Fibroblast of lung (primary cell): ENCODE results near the gene TRAPPC3L. TPM values are rescaled to one million over a fixed set of nuclear protein-coding genes. Genes with fewer than 3 reads are reported as not detected.

Experiments used
- DNase-seq, 2 donors: peaks; one replicate each; pipeline versions ENCODE4 v3.0.0 to v3.0.0-alpha.2; 2010; ENCODE audit warnings: low read depth in 2 of 2
- H2AFZ ChIP-seq: 2 replicates; pipeline ENCODE4 v1.5.1; 2012; ENCODE audit warnings: low read length, control low read depth, inconsistent platforms
- H3K27ac ChIP-seq: 2 replicates; pipeline ENCODE4 v1.5.1; 2011; ENCODE audit warnings: low read length, control low read depth; ENCODE audit not compliant: insufficient read depth
- H3K27me3 ChIP-seq: 2 replicates; pipeline ENCODE4 v1.5.1; 2011; ENCODE audit warnings: mild to moderate bottlenecking, low read length; ENCODE audit not compliant: control insufficient read depth, insufficient read depth
- H3K36me3 ChIP-seq: 2 replicates; pipeline ENCODE4 v1.5.1; 2011; ENCODE audit warnings: low read length; ENCODE audit not compliant: control insufficient read depth, insufficient read depth
- H3K4me1 ChIP-seq: 2 replicates; pipeline ENCODE4 v1.5.1; 2011; ENCODE audit warnings: low read length; ENCODE audit not compliant: control insufficient read depth, insufficient read depth; ENCODE audit errors: extremely low read depth
- H3K4me2 ChIP-seq: 2 replicates; pipeline ENCODE4 v1.5.1; 2011; ENCODE audit warnings: low read length, control low read depth; ENCODE audit not compliant: insufficient read depth; ENCODE audit errors: extremely low read depth
- H3K4me3 ChIP-seq, 4 experiments: fragments of 200-600 bp in 1 of 4; sonication (generic) in 1 of 4; replicated peaks in 1 of 4; 2 replicates each; pipeline ENCODE4 v1.5.1; 2011 to 2016; ENCODE audit warnings: low read length in 4 of 4, low read depth in 3 of 4, mild to moderate bottlenecking in 3 of 4, control low read depth in 2 of 4, inconsistent platforms in 1 of 4, mixed read lengths in 1 of 4; ENCODE audit not compliant: insufficient read depth in 1 of 4; ENCODE audit errors: control extremely low read depth in 1 of 4
- H3K79me2 ChIP-seq: 2 replicates; pipeline ENCODE4 v1.5.1; 2012; ENCODE audit warnings: mild to moderate bottlenecking, low read length, inconsistent platforms; ENCODE audit not compliant: control insufficient read depth, insufficient read depth
- H3K9ac ChIP-seq: 2 replicates; pipeline ENCODE4 v1.5.1; 2011; ENCODE audit warnings: mild to moderate bottlenecking, low read length, control low read depth; ENCODE audit not compliant: insufficient read depth
- H3K9me3 ChIP-seq: 2 replicates; pipeline ENCODE4 v1.5.1; 2012; ENCODE audit warnings: low read depth, low read length; ENCODE audit not compliant: control insufficient read depth, insufficient read depth
- H4K20me1 ChIP-seq: 2 replicates; pipeline ENCODE4 v1.5.1; 2011; ENCODE audit warnings: low read length; ENCODE audit not compliant: control insufficient read depth, insufficient read depth; ENCODE audit errors: extremely low read depth
- EZH2 ChIP-seq: IDR thresholded peaks from 2 replicates; pipeline ENCODE4 v1.5.1; 2012; ENCODE audit warnings: low read length, control low read depth, mild to moderate bottlenecking; ENCODE audit errors: missing control alignments
- polyA plus RNA-seq, 2 donors: library from polyadenylated mRNA; depleted of rRNA in 1 of 2; stranded (reverse) in 1 of 2; unstranded in 1 of 2; fragments of >200 nt; gene quantifications; 2 replicates each; pipeline ENCODE4 v1.2.1, GENCODE V29; 2011 to 2012; ENCODE audit warnings: missing spikeins in 1 of 2
- total RNA-seq: library from RNA; depleted of rRNA; stranded (reverse); fragments of >200 nt; gene quantifications from 2 replicates; pipeline ENCODE4 v1.2.1, GENCODE V29; 2014
- TF ChIP-seq, protein P1 (sequence below), 2 donors: IDR thresholded peaks in 1 of 2; conservative IDR thresholded peaks in 1 of 2; 1 replicate in 1 of 2; 2 replicates in 1 of 2; pipeline ENCODE4 v1.5.1; 2011 to 2012; ENCODE audit warnings: low read length in 2 of 2, control low read depth in 1 of 2, inconsistent platforms in 1 of 2, low read depth in 1 of 2, mild to moderate bottlenecking in 1 of 2

Gene TRAPPC3L
- total and polyA plus RNA-seq, 2 donors (not counting 1 experiment from before 2014, with no cell fraction given): under 0.01 to 0.05 TPM

DNA sequence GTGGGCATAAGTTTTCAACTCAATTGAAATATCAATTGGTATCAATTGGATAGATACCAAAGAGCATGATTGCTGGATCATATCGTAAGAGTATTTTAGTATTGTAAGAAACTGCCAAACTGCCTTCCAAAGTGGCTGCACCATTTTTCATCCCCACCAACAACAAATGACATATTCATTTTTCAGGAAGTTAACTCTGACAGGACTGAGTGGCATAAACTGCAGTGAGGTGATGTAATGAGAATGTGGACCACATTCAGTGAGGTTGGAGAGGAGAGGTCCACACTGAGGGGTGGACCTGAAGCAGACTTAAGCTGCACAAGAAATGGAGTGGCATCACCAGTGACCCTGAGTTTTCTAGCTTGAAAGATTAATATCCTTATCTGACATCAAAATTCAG, 95.9 kb downstream of the TRAPPC3L start:
- Histone ChIP-seq H3K9ac (no peak overlapping the region), H3K27ac (no peak overlapping the region), H2AFZ (no peak overlapping the region), H3K4me2 (no peak overlapping the region), H3K79me2 (no peaks in the 10 kb centered on the region), H3K36me3 (no peaks in the 10 kb centered on the region), H3K4me1 (peaks cover 10% of the 10 kb centered on the region), H3K27me3 (no peaks in the 10 kb centered on the region), H4K20me1 (no peaks in the 10 kb centered on the region), H3K9me3 (no peaks in the 10 kb centered on the region), H3K4me3 (no peak overlapping the region)
- DNase-seq: no peak
- TF ChIP-seq, protein P1, sequence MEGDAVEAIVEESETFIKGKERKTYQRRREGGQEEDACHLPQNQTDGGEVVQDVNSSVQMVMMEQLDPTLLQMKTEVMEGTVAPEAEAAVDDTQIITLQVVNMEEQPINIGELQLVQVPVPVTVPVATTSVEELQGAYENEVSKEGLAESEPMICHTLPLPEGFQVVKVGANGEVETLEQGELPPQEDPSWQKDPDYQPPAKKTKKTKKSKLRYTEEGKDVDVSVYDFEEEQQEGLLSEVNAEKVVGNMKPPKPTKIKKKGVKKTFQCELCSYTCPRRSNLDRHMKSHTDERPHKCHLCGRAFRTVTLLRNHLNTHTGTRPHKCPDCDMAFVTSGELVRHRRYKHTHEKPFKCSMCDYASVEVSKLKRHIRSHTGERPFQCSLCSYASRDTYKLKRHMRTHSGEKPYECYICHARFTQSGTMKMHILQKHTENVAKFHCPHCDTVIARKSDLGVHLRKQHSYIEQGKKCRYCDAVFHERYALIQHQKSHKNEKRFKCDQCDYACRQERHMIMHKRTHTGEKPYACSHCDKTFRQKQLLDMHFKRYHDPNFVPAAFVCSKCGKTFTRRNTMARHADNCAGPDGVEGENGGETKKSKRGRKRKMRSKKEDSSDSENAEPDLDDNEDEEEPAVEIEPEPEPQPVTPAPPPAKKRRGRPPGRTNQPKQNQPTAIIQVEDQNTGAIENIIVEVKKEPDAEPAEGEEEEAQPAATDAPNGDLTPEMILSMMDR (conservative IDR thresholded peaks at IDR 0.05 in 1 of 2, IDR thresholded peaks at IDR 0.05 in 1 of 2; ENCODE audit: low read depth in 1 of 2, low read length in 2 of 2): no peak
- TF ChIP-seq EZH2: no peak

DNA sequence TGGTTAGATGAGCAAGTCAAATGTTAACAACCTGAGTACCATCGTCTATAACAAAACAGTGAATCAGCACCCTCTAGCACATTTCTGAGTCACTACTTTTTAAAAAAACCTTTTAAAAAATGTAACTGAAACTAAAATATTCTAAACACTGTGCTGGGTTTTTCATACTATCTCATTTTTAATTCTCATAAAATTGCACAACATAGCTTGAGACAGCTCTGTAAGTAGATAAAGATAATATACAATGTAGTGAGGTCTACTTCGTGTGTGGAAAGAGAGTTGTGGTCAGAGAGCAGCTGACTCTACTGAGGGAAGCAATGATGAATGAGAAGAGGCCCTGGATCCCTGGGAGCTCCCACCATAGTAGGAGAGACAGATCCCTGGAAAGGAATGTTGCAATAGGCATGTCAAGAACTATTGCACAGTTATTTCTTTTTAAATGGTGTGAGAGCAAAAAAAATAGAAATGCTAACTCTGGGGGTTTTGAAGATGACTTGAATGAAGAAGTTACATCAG, 97.9 kb downstream of the TRAPPC3L start:
- H3K4me2 ChIP-seq: peak overlapping the region; percentile 48
- H3K27ac ChIP-seq: peak overlapping the region; percentile 41
- peak; percentile 98 to 99 for DNase-seq
- H3K27me3 ChIP-seq: no peaks in the 10 kb centered on the region
- H2AFZ ChIP-seq: no peak overlapping the region
- no peaks in the 10 kb centered on the region for H3K36me3 ChIP-seq
- TF ChIP-seq, protein P1 (conservative IDR thresholded peaks at IDR 0.05 in 1 of 2, IDR thresholded peaks at IDR 0.05 in 1 of 2; ENCODE audit: low read depth in 1 of 2, low read length in 2 of 2): no peak
- no peak for TF ChIP-seq EZH2
- no peaks in the 10 kb centered on the region for H4K20me1 ChIP-seq
- no peaks in the 10 kb centered on the region for H3K9me3 ChIP-seq
- H3K4me3 ChIP-seq: peak overlapping the region in 1 of 4 experiments; percentile 19
- no peak overlapping the region for H3K9ac ChIP-seq
- H3K79me2 ChIP-seq: no peaks in the 10 kb centered on the region
- peaks cover 10% of the 10 kb centered on the region for H3K4me1 ChIP-seq

DNA sequence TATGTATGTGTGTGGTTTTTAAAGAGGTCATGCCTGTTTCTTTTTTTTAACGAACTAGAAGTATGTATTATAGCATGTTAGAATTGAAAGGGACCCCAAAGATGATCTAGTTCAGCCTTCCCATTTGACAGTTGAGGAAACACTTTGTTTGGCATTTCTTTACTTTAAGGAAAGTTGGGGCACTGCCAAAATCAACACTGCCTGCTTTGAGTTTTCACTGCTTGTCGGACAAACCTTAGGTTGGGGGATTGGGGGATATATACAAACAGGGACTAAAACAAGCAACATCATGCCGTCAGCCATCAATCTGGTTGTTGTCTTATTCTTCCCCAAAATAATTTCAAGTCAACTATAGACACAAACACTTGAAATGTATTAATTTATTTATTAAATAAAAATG, 98.4 kb downstream of the TRAPPC3L start:
- Histone ChIP-seq H4K20me1 (no peaks in the 10 kb centered on the region), H3K9ac (no peak overlapping the region), H3K4me2 (peak overlapping the region; percentile 77), H3K36me3 (no peaks in the 10 kb centered on the region), H3K79me2 (no peaks in the 10 kb centered on the region), H3K27me3 (no peaks in the 10 kb centered on the region), H3K4me3 (peak overlapping the region in 1 of 4 experiments; percentile 17), H3K4me1 (peaks cover 10% of the 10 kb centered on the region), H3K27ac (peak overlapping the region; percentile 44), H2AFZ (no peak overlapping the region), H3K9me3 (no peaks in the 10 kb centered on the region)
- no peak for DNase-seq
- TF ChIP-seq, protein P1 (conservative IDR thresholded peaks at IDR 0.05 in 1 of 2, IDR thresholded peaks at IDR 0.05 in 1 of 2; ENCODE audit: low read depth in 1 of 2, low read length in 2 of 2): no peak
